K562 (cell line): Measurements from ENCODE around the gene PLEKHG3. TPM values are rescaled to one million over a fixed set of nuclear protein-coding genes. Genes with fewer than 3 reads are reported as not detected.
A peak's percentile ranks its signal among the peaks of the same experiment; 100 is the strongest.

Experiments used
- ATAC-seq: fragments of 200-7000 bp; cut with Tn5 transposase; 3 replicates; pipeline ENCODE4 v1.9.1; 2020; ENCODE audit warnings: moderate library complexity
- BruUV-seq: library from RNA; stranded (reverse); fragments of 400-500 nt; replicated peaks from 2 replicates; lab custom pipeline; 2021; lab: Mats Ljungman, UMichigan
- CTCF ChIA-PET: fragments of 300-600 bp; formaldehyde crosslinking; extraction: SDS; loops from one replicate; lab custom pipeline; 2021; ENCODE audit warnings: low intra/inter-chr PET ratio; lab: Yijun Ruan, JAX
- POLR2A ChIA-PET: fragments of 300-600, 350-650 bp; sonication (Branson Sonifier 250); formaldehyde crosslinking; extraction: SDS; loops from one replicate; lab custom pipeline; 2021; ENCODE audit warnings: antibody characterized with exemption, inconsistent platforms; lab: Yijun Ruan, JAX
- DNase-seq, 4 experiments: peaks; one replicate each; pipeline versions ENCODE4 v3.0.0 to v3.0.0-alpha.2; 2011 to 2018; ENCODE audit warnings: low spot score in 3 of 4, mixed read lengths in 3 of 4; ENCODE audit errors: extremely low read depth in 1 of 4
- FAIRE-seq: peaks from 2 replicates; lab custom pipeline; 2011; peaks lifted over from hg19 to GRCh38; lab: Jason Lieb, UNC
- H2AFZ ChIP-seq: 2 replicates; pipeline ENCODE4 v1.6.0; 2011; ENCODE audit warnings: low read depth, low read length, control low read depth, inconsistent platforms
- H3K27ac ChIP-seq: fragments of 200-600 bp; 3 replicates; pipeline ENCODE4 v1.8.0; 2011; ENCODE audit warnings: low read depth, mild to moderate bottlenecking, control low read depth, inconsistent platforms, low read length, moderate library complexity, mixed read lengths; ENCODE audit errors: extremely low read depth
- H3K27me3 ChIP-seq, 2 experiments: fragments of 300-600 bp in 1 of 2; 2 replicates in 1 of 2; 3 replicates in 1 of 2; pipeline versions ENCODE4 v1.6.0 to v1.8.0; 2011; ENCODE audit warnings: inconsistent platforms in 2 of 2, low read length in 2 of 2, mild to moderate bottlenecking in 1 of 2, mixed read lengths in 1 of 2, moderate library complexity in 1 of 2; ENCODE audit not compliant: control insufficient read depth in 2 of 2, insufficient read depth in 2 of 2
- H3K36me3 ChIP-seq: fragments of 300-600 bp; 3 replicates; pipeline ENCODE4 v1.8.0; 2011; ENCODE audit warnings: mild to moderate bottlenecking, low read length, inconsistent platforms; ENCODE audit not compliant: control insufficient read depth, insufficient read depth
- H3K4me1 ChIP-seq, 2 experiments: fragments of 200-600 bp in 1 of 2; replicated peaks in 1 of 2; 2 replicates in 1 of 2; 3 replicates in 1 of 2; pipeline versions ENCODE4 v1.5.1 to v1.8.0; 2011; ENCODE audit warnings: inconsistent platforms in 2 of 2, low read length in 2 of 2, mild to moderate bottlenecking in 1 of 2, mixed read lengths in 1 of 2, moderate library complexity in 1 of 2; ENCODE audit not compliant: control insufficient read depth in 2 of 2, insufficient read depth in 2 of 2
- H3K4me2 ChIP-seq: 2 replicates; pipeline ENCODE4 v1.6.1; 2011; ENCODE audit warnings: low read length, control low read depth, inconsistent platforms, mixed read lengths; ENCODE audit not compliant: insufficient read depth
- H3K4me3 ChIP-seq: fragments of 200-600 bp; sonication (generic), shearing (Covaris generic); 2 replicates; pipeline ENCODE4 v1.5.1; 2016; ENCODE audit warnings: control low read depth, inconsistent platforms
- H3K79me2 ChIP-seq: fragments of 200-600 bp; 3 replicates; pipeline ENCODE4 v1.8.0; 2011; ENCODE audit warnings: low read length, inconsistent platforms; ENCODE audit not compliant: control insufficient read depth, insufficient read depth
- H3K9ac ChIP-seq, 2 experiments: 2 replicates each; pipeline versions ENCODE4 v1.6.0 to v1.6.1; 2011; ENCODE audit warnings: low read depth in 2 of 2, low read length in 2 of 2, control low read depth in 1 of 2, inconsistent platforms in 1 of 2, mild to moderate bottlenecking in 1 of 2, mixed read lengths in 1 of 2; ENCODE audit not compliant: insufficient read depth in 1 of 2
- H3K9me1 ChIP-seq: one replicate; pipeline ENCODE4 v1.6.0; 2011; ENCODE audit warnings: inconsistent platforms, mild to moderate bottlenecking, low read length, moderate library complexity; ENCODE audit not compliant: control insufficient read depth, insufficient read depth
- H3K9me3 ChIP-seq: replicated peaks from 2 replicates; pipeline ENCODE4 v1.5.1; 2011; ENCODE audit warnings: low read depth, low read length, inconsistent platforms; ENCODE audit not compliant: control insufficient read depth, insufficient read depth
- H4K20me1 ChIP-seq: replicated peaks from 2 replicates; pipeline ENCODE4 v1.6.1; 2011; ENCODE audit warnings: low read length, inconsistent platforms, mixed read lengths; ENCODE audit not compliant: control insufficient read depth, insufficient read depth
- C11orf30 ChIP-seq: fragments of 450-650 bp; IDR thresholded peaks from 2 replicates; pipeline ENCODE4 v1.6.1; 2016; ENCODE audit warnings: low read depth, mild to moderate bottlenecking
- NFIC ChIP-seq: fragments of 450-650 bp; IDR thresholded peaks from 2 replicates; pipeline ENCODE4 v1.6.1; 2017; ENCODE audit warnings: mild to moderate bottlenecking, inconsistent platforms
- NFXL1 ChIP-seq: fragments of 450-650 bp; formaldehyde crosslinking; IDR thresholded peaks from 2 replicates; pipeline ENCODE4 v1.4.0; 2021; ENCODE audit warnings: mild to moderate bottlenecking
- POLR2G ChIP-seq: fragments of 200-400 bp; formaldehyde crosslinking; IDR thresholded peaks from 2 replicates; pipeline ENCODE4 v1.6.1; 2017; ENCODE audit warnings: low read depth, mild to moderate bottlenecking, antibody characterized with exemption, low read length, moderate library complexity
- ZNF316 ChIP-seq: fragments of 450-650 bp; IDR thresholded peaks from 2 replicates; pipeline ENCODE4 v1.6.1; 2016
- WGBS: fragments of 100-300 bp; shearing (Covaris generic); methylation state at CpG from one replicate; pipeline ENCODE4 v1.1.6; 2016; ENCODE audit warnings: low coverage, mixed read lengths; ENCODE audit not compliant: insufficient coverage; ENCODE audit errors: missing lambda C conversion rate; 5-methylcytosine and 5-hydroxymethylcytosine counted together
- in situ Hi-C: fragments of 300-500 bp; cut with MboI; formaldehyde crosslinking; loops from 4 replicates; pipeline ENCODE4 v1.15.0; 2018; ENCODE audit warnings: inconsistent platforms, mixed read lengths
- intact Hi-C: fragments of 100-400 bp; cut with micrococcal nuclease; formaldehyde crosslinking; loops from 2 replicates; pipeline ENCODE4 v1.14.2; 2022
- polyA plus RNA-seq, 8 experiments: library from polyadenylated mRNA; depleted of rRNA in 4 of 8; stranded (reverse) in 5 of 8; unstranded in 3 of 8; fragments of >200 nt; fragmentation: Nextera tagmentation in 2 of 8; fragmentation: Illumina TruSeq in 1 of 8; extraction: Ambion mirVana in 2 of 8; extraction: Trizol in 1 of 8; gene quantifications; 2 replicates each; pipeline versions ENCODE4 v1.2.1 to v1.2.3, GENCODE V29; 2011 to 2014; ENCODE audit warnings: inconsistent platforms in 1 of 8, missing spikeins in 1 of 8
- total RNA-seq, 7 experiments: library from RNA; depleted of rRNA in 6 of 7; stranded (reverse); fragments of >200 nt in 6 of 7; fragmentation: Illumina TruSeq in 2 of 7; extraction: Trizol in 2 of 7; gene quantifications; 2 replicates each; pipeline versions ENCODE4 v1.2.1 to v1.2.3, GENCODE V29; 2011 to 2021; ENCODE audit warnings: low replicate concordance in 1 of 7

PLEKHG3 gene
- total and polyA plus RNA-seq, 9 of the 15 experiments (the other 6 are each of a cell fraction or from before 2014, with no cell fraction given): 0.04 to 0.16 TPM; not detected in 7

GRCh38 chr14:64763085-64763782 lies 59.0 kb downstream of the PLEKHG3 start:
- no peak overlapping the region for H3K9ac ChIP-seq
- WGBS: 88% methylated on average over 9 of the region's 11 CpGs
- no peak overlapping the region for H3K4me3 ChIP-seq
- H3K4me2 ChIP-seq: no peak overlapping the region
- no peak overlapping the region for H3K27ac ChIP-seq
- H3K27me3 ChIP-seq: no peaks in the 10 kb centered on the region
- no peaks in the 10 kb centered on the region for H3K79me2 ChIP-seq
- H3K9me3 ChIP-seq: no peaks in the 10 kb centered on the region
- peaks cover 25% of the 10 kb centered on the region for H3K36me3 ChIP-seq
- H4K20me1 ChIP-seq: peaks cover 22% of the 10 kb centered on the region
- POLR2A ChIA-PET: interaction anchor here (1.5 kb wide), 1 partner anchor 9 kb away, joined by 16 read pairs; no protein-coding TSS in a partner anchor
- peak; percentile 70 for TF ChIP-seq ZNF316
- TF ChIP-seq POLR2G: no peak
- peak; percentile 28; the same call in 1 of the 2 replicates for TF ChIP-seq C11orf30
- no peak for TF ChIP-seq NFXL1 (CRISPR knock-in tag)
- no peak for TF ChIP-seq NFIC
- CTCF ChIA-PET: no interaction called here
- FAIRE-seq: no peak
- H3K9me1 ChIP-seq: peaks cover 7% of the 10 kb centered on the region
- no peak for DNase-seq
- no peak for ATAC-seq
- no TSS peak for BruUV-seq
- in situ Hi-C loops (no loop called here), intact Hi-C loops (loop anchor here (5.0 kb wide), 2 partner anchors 91 to 129 kb away; no protein-coding TSS in a partner anchor)
- H2AFZ ChIP-seq: no peak overlapping the region
- peaks cover 12 to 30% of the 10 kb centered on the region in 2 experiments; a peak in 4 of 5 replicates for H3K4me1 ChIP-seq
